ENCODE data around the gene ARAP2.

DNA sequence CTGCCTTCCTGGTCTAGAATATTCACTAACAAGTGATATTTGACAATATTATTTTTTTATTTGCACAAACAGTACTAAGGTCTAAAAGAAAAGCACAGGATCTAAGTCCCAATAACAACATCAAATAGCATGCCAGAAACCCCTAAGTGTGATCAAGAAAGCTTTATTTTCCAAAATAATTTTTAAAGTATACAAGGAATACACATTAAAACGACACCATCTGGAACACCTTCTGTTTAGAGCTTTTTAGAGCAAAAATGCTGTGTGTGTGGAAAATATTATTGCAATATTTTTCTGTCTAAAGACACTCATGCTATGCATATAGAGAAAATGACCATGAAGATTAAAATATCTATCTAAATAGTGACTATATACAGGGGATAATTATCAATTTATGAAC, 103.1 kb downstream of the ARAP2 start:
- TF ChIP-seq CTCF (IDR thresholded peaks at IDR 0.05; ENCODE audit: borderline replicate concordance, extremely low read depth, low read length, poor library complexity, severe bottlenecking) (no peak), EZH2 (IDR thresholded peaks at IDR 0.05; ENCODE audit: borderline replicate concordance, low read depth, low read length, severe bottlenecking) (no peak)

All from DND-41 (cell line).